Lung (tissue), 12 donors: ENCODE data around the gene NGFR. TPM values are rescaled to one million over a fixed set of nuclear protein-coding genes. Genes with fewer than 3 reads are reported as not detected.
A peak's percentile ranks its signal among the peaks of the same experiment; 100 is the strongest.

Experiments
- ATAC-seq: fragments of 200-7000 bp; cut with Tn5 transposase; one replicate; pipeline ENCODE4 v1.9.1; 2020; ENCODE audit warnings: moderate number of reproducible peaks; ENCODE audit not compliant: insufficient read depth, low FRiP score
- DNase-seq, 3 donors: peaks; one replicate each; pipeline ENCODE4 v3.0.0-alpha.2; 2013 to 2017
- H3K27ac ChIP-seq, 2 donors: one replicate each; pipeline ENCODE4 v1.5.1; 2013; ENCODE audit warnings: mild to moderate bottlenecking in 2 of 2, moderate library complexity in 2 of 2, control low read depth in 1 of 2, inconsistent platforms in 1 of 2, low read depth in 1 of 2, low read length in 1 of 2
- H3K27me3 ChIP-seq, 3 donors: one replicate each; pipeline ENCODE4 v1.5.1; 2013; ENCODE audit warnings: low read length in 2 of 3; ENCODE audit not compliant: control insufficient read depth in 3 of 3, insufficient read depth in 3 of 3
- H3K36me3 ChIP-seq, 4 donors: one replicate each; pipeline ENCODE4 v1.5.1; 2013; ENCODE audit warnings: low read length in 4 of 4, mild to moderate bottlenecking in 1 of 4, moderate library complexity in 1 of 4; ENCODE audit not compliant: control insufficient read depth in 4 of 4, insufficient read depth in 4 of 4
- H3K4me1 ChIP-seq, 5 donors: one replicate each; pipeline ENCODE4 v1.5.1; 2013; ENCODE audit warnings: low read length in 5 of 5, mild to moderate bottlenecking in 2 of 5, moderate library complexity in 1 of 5; ENCODE audit not compliant: control insufficient read depth in 5 of 5, insufficient read depth in 5 of 5
- H3K4me3 ChIP-seq: one replicate; pipeline ENCODE4 v1.5.1; 2013; ENCODE audit warnings: mild to moderate bottlenecking, control low read depth, moderate library complexity
- H3K9ac ChIP-seq, 2 donors: one replicate each; pipeline ENCODE4 v1.5.1; 2013; ENCODE audit warnings: low read length in 2 of 2, control low read depth in 1 of 2; ENCODE audit not compliant: insufficient read depth in 1 of 2
- H3K9me3 ChIP-seq, 4 donors: one replicate each; pipeline ENCODE4 v1.5.1; 2013; ENCODE audit warnings: low read length in 3 of 4, mild to moderate bottlenecking in 1 of 4, moderate library complexity in 1 of 4; ENCODE audit not compliant: control insufficient read depth in 4 of 4, insufficient read depth in 3 of 4
- CTCF ChIP-seq: IDR thresholded peaks from 2 replicates; pipeline ENCODE4 v1.5.1; 2012; ENCODE audit warnings: mild to moderate bottlenecking; ENCODE audit errors: control extremely low read depth, extremely low read depth
- WGBS, 2 donors: extraction: QIAGEN DNeasy Blood & Tissue Kit; methylation state at CpG; one replicate each; pipeline ENCODE4 v1.1.7; 2013; 5-methylcytosine and 5-hydroxymethylcytosine counted together
- polyA plus RNA-seq, 2 donors: library from polyadenylated mRNA; stranded (reverse); fragments of 200-250 nt; gene quantifications; one replicate each; pipeline ENCODE4 v1.2.1, GENCODE V29; 2013
- total RNA-seq, 2 donors: library from RNA; depleted of rRNA in 1 of 2; stranded (reverse); fragments of >200 nt in 1 of 2; gene quantifications; one replicate each; pipeline ENCODE4 v1.2.1, GENCODE V29; 2014 to 2021
- donor health status: control.
- donor health status: control.
- donor health status: Bipolar disorder and iron deficiency.
- donor health status: healthy.
- donor health status: DM: yes; HTN: yes; CAD: no.

Gene NGFR
- total and polyA plus RNA-seq, 4 donors: 1.3 to 4.9 (median 3.2) TPM

- peaks cover 0 to 27% (median 5%) of the 10 kb centered on the region in 3 donors for H3K27me3 ChIP-seq
- H3K36me3 ChIP-seq: peaks cover 0 to 2% (median 0%) of the 10 kb centered on the region in 4 donors
- peaks cover 0 to 4% (median 0%) of the 10 kb centered on the region in 4 donors for H3K9me3 ChIP-seq
- no peak for TF ChIP-seq CTCF
- H3K9ac ChIP-seq: no peak overlapping the region
- no peak overlapping the region for H3K4me3 ChIP-seq
- peaks cover 0 to 57% (median 11%) of the 10 kb centered on the region in 5 donors for H3K4me1 ChIP-seq
- no peak for ATAC-seq
- no peak for DNase-seq
- 49 to 75% methylated on average over 5 of the region's 5 CpGs for WGBS, 2 donors
- H3K27ac ChIP-seq: no peak overlapping the region
These were observed 22.6 kb upstream of the NGFR start for GRCh38 chr17:49472527-49472926.

- H3K4me3 ChIP-seq: no peak overlapping the region
- no peak for ATAC-seq
- H3K27ac ChIP-seq: no peak overlapping the region
- peaks cover 0 to 4% (median 0%) of the 10 kb centered on the region in 4 donors for H3K9me3 ChIP-seq
- H3K9ac ChIP-seq: no peak overlapping the region
- peaks cover 0 to 30% (median 5%) of the 10 kb centered on the region in 3 donors for H3K27me3 ChIP-seq
- DNase-seq: no peak
- H3K36me3 ChIP-seq: peaks cover 0 to 2% (median 0%) of the 10 kb centered on the region in 4 donors
- TF ChIP-seq CTCF: no peak
- H3K4me1 ChIP-seq: peaks cover 0 to 68% (median 13%) of the 10 kb centered on the region in 5 donors
- 67 to 78% methylated on average over 9 of the region's 9 CpGs for WGBS, 2 donors
These were observed 21.0 kb upstream of the NGFR start for GRCh38 chr17:49473900-49474751.

GRCh38 chr17:49477709-49478108 is 17.4 kb upstream of the NGFR start:
- Histone ChIP-seq H3K36me3 (peaks cover 0 to 2% (median 0%) of the 10 kb centered on the region in 4 donors), H3K4me1 (peaks cover 0 to 44% (median 9%) of the 10 kb centered on the region in 5 donors), H3K9ac (no peak overlapping the region), H3K27me3 (peaks cover 0 to 21% (median 4%) of the 10 kb centered on the region in 3 donors), H3K4me3 (no peak overlapping the region), H3K27ac (no peak overlapping the region), H3K9me3 (peaks cover 0 to 7% (median 0%) of the 10 kb centered on the region in 4 donors)
- no peak for TF ChIP-seq CTCF
- no peak for ATAC-seq
- DNase-seq: peak; percentile 88 to 95 (median 94)
- WGBS, 2 donors: 38 to 71% methylated on average over 3 of the region's 3 CpGs
